Mucosa of rectum (tissue), 2 donors: ENCODE results near the gene TTC31.
"Not testable (repeated sequence)": the region's sequence is repeated elsewhere in the genome, so short reads cannot be mapped to it uniquely, and the experiment has no call there.

Experiments used
- H3K27ac ChIP-seq, 2 donors: one replicate each; pipeline ENCODE4 v1.7.0; 2013; ENCODE audit warnings: inconsistent platforms in 2 of 2, low read depth in 2 of 2, low read length in 2 of 2
- H3K27me3 ChIP-seq, 2 donors: one replicate each; pipeline ENCODE4 v1.7.0; 2013; ENCODE audit warnings: low read length in 2 of 2; ENCODE audit not compliant: control insufficient read depth in 2 of 2, insufficient read depth in 2 of 2
- H3K36me3 ChIP-seq, 2 donors: one replicate each; pipeline ENCODE4 v1.7.0; 2013; ENCODE audit warnings: low read length in 2 of 2; ENCODE audit not compliant: control insufficient read depth in 2 of 2, insufficient read depth in 2 of 2
- H3K4me1 ChIP-seq, 2 donors: one replicate each; pipeline ENCODE4 v1.7.0; 2013; ENCODE audit warnings: low read length in 2 of 2, mild to moderate bottlenecking in 1 of 2; ENCODE audit not compliant: control insufficient read depth in 2 of 2, insufficient read depth in 2 of 2
- H3K4me3 ChIP-seq, 2 donors: one replicate each; pipeline ENCODE4 v1.7.0; 2013; ENCODE audit warnings: low read length in 2 of 2
- H3K9ac ChIP-seq, 2 donors: one replicate each; pipeline ENCODE4 v1.7.0; 2013; ENCODE audit warnings: low read length in 2 of 2, low read depth in 1 of 2, mild to moderate bottlenecking in 1 of 2
- H3K9me3 ChIP-seq, 2 donors: one replicate each; pipeline ENCODE4 v1.7.0; 2013; ENCODE audit warnings: low read length in 2 of 2; ENCODE audit not compliant: control insufficient read depth in 2 of 2
- donor health status: healthy.
- donor health status: Normal muscosa, but diverticular disease.

TTC31 gene

DNA sequence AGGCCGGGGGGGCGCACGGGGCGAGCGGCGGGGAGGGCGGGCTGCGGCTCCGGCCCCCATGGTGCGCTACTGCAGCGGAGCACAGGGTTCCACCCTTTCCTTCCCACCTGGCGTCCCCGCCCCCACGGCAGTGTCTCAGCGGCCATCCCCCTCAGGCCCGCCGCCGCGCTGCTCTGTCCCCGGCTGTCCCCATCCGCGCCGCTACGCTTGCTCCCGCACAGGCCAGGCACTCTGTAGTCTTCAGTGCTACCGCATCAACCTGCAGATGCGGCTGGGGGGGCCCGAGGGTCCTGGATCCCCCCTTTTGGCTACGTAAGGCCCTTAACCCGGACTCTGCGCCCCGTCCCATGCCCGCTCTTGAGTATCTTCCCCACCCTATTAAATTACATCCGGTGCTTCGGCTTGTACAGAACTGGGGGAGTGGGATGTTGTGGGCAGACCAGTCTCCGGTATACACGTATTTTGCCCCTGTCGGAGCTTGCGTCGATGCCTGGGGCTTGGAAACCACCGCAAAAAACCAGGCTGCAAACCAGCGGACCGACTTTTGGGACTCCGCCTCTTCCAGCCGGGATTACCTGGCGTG lies 25.2 kb upstream of the TTC31 start:
- peak overlapping the region; percentile 82 to 91 for H3K4me3 ChIP-seq
- peaks cover 25 to 26% of the 10 kb centered on the region in 2 donors for H3K4me1 ChIP-seq
- peak overlapping the region; percentile 94 to 100 for H3K27ac ChIP-seq
- H3K9ac ChIP-seq, result peak overlapping the region; percentile 86 to 95
- no peaks in the 10 kb centered on the region for H3K9me3 ChIP-seq
- no peaks in the 10 kb centered on the region for H3K27me3 ChIP-seq
- peaks cover 8 to 16% of the 10 kb centered on the region in 2 donors for H3K36me3 ChIP-seq

DNA sequence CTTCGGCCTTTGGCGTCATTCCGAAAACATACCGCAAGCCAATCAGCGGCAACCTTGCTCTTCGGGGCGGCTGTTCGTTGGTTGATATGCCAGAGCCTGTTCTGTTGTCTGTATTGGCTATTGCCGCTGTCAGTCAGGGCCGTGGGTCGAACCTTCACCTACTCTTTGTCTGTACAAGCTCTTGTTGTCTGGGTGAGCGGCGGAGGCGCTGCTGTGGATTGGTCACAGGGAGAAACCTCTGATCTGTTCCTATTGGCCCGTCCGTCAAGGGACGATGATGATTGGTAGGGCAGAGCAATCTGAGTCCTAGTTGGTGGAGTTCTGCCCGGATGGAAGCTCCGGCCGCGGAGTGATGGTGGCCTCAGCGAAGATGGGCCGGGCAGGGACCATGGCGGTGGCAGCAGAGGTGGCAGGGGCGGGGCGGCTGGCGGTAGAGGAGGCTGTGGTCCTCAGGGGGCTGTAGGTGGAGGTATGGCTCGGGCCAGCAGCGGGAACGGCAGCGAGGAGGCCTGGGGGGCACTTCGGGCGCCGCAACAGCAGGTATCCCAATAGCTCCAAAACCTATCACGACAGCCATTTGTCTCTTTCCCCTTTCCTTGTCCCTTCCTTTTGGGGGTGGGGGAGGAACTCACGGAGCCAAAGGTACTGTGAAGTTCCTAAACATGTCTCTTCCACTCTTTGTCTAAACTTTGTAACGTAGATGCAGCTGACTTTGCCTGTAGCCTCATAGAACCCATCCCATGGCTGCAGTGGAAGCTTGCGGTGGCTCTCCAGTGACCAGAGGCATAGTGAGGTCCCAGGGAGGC lies 24.5 kb upstream of the TTC31 start, which contains the start of gene WBP1:
TSS of gene WBP1 (plus strand) at position 307 of the 806 bp plus-strand sequence. CDS start at position 472, 165 bp downstream.
- Histone ChIP-seq H3K9me3 (no peaks in the 10 kb centered on the region), H3K27ac (peak within 1 kb of the TSS; percentile 94 to 100), H3K4me3 (peak within 1 kb of the TSS; percentile 82 to 91), H3K4me1 (peaks cover 25 to 26% of the 10 kb centered on the region in 2 donors), H3K27me3 (no peaks in the 10 kb centered on the region), H3K36me3 (peaks cover 8 to 20% of the 10 kb centered on the region in 2 donors), H3K9ac (peak within 1 kb of the TSS; percentile 86 to 95)

DNA sequence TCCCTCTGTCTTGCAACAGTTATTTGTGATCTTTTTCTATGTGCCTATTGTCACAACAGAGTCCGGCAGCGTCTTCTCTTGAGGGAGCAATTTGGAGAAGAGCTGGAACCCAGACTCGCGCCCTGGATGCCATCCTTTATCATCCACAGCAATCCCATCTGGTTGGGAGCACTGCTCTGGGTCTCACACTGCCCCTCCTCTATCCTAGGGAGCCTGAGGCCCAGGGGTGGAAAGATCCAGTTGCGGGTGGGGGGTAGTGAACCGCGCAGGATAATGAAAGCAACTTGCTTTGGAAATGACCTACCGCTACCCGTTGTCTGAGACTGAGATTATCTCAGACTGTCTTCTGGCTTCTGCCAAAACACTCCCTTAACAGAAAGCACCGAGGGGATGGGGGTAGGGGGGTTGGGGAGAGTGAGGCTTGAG lies 23.9 kb upstream of the TTC31 start:
- Histone ChIP-seq H3K4me3 (peak overlapping the region; percentile 82 to 91), H3K9ac (peak overlapping the region; percentile 58 to 64), H3K36me3 (peaks cover 8 to 20% of the 10 kb centered on the region in 2 donors), H3K9me3 (no peaks in the 10 kb centered on the region), H3K4me1 (peaks cover 25 to 28% of the 10 kb centered on the region in 2 donors), H3K27me3 (no peaks in the 10 kb centered on the region), H3K27ac (peak overlapping the region; percentile 60 to 65)

DNA sequence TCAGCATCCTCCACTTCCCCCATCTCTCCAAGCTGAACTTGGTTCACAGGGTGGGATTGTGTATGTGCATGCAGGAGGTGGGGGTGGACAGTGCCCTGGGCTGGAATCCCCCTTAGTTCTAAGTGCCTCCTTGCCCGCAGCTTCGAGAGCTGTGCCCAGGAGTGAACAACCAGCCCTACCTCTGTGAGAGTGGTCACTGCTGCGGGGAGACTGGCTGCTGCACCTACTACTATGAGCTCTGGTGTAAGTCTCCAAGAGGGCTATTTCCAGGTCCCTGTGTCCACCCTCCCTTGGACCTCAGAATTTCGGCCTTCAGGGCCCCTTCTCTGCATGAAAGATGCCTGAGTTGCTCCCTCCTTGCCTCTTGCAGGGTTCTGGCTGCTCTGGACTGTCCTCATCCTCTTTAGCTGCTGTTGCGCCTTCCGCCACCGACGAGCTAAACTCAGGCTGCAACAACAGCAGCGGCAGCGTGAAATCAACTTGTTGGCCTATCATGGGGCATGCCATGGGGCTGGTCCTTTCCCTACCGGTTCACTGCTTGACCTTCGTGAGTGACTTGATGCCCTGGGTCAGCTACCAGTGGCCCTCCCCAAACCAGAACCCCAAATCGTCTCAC lies 23.3 kb upstream of the TTC31 start:
- peaks cover 8 to 20% of the 10 kb centered on the region in 2 donors for H3K36me3 ChIP-seq
- H3K27me3 ChIP-seq, H3K27ac ChIP-seq, H3K9me3 ChIP-seq: not testable (repeated sequence)
- H3K4me1 ChIP-seq, result peaks cover 32 to 33% of the 10 kb centered on the region in 2 donors
- H3K9ac ChIP-seq, result peak overlapping the region in 1 of 2 donors; percentile 41
- peak overlapping the region in 1 of 2 donors; percentile 91 for H3K4me3 ChIP-seq

DNA sequence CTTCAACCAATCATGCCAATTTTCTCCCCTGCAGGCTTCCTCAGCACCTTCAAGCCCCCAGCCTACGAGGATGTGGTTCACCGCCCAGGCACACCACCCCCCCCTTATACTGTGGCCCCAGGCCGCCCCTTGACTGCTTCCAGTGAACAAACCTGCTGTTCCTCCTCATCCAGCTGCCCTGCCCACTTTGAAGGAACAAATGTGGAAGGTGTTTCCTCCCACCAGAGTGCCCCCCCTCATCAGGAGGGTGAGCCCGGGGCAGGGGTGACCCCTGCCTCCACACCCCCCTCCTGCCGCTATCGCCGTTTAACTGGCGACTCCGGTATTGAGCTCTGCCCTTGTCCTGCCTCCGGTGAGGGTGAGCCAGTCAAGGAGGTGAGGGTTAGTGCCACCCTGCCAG lies 22.7 kb upstream of the TTC31 start:
- not testable (repeated sequence) for H3K4me3 ChIP-seq, H3K9ac ChIP-seq, H3K27me3 ChIP-seq, H3K9me3 ChIP-seq, H3K27ac ChIP-seq
- Histone ChIP-seq H3K4me1 (peaks cover 30 to 34% of the 10 kb centered on the region in 2 donors), H3K36me3 (peaks cover 8 to 20% of the 10 kb centered on the region in 2 donors)

DNA sequence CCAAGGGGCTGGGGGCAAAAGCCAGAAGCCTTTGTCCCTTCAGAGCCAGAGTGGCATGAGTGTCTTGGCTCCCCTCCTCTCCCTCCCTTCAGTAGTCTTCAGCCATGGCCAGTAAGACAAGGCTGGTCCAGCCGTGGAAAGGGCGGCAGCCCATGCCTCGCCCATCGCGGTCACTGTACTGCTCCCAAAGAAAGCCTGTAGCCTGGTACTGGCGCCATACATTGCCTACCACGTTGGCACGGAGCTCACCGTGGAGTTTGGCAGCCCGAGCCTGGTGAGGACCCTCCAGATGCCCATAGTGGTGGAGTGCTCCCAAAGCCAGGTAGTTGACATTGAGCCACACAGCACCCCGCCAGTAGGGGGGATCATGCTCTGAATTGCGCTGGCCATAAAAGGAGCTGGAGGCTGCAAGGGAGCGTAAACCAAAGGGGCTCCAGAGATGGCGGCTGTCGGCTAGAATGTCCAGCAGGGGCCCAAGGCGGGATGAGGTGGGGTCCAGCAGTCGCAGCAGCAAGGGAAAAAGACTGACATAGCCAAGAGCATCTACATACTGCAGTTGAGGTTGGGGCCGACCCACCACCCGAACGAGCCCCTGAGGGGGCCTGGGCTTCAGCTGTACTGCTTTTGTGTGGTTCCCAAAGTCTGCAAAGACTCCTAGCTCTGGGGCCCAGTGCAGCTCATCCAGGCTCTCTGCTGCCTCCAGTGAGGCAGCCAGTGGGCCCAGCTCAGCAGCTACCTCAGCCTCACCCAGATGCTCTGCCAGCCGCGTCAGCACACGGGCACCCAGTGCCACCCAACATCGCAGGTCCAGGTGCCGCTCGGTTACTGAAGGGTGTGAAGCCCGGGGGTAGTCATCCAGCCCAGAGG lies 21.5 kb upstream of the TTC31 start:
- Histone ChIP-seq H3K27ac (no peak overlapping the region), H3K27me3 (no peaks in the 10 kb centered on the region), H3K4me1 (peaks cover 22 to 28% of the 10 kb centered on the region in 2 donors), H3K9me3 (no peaks in the 10 kb centered on the region), H3K9ac (no peak overlapping the region), H3K4me3 (no peak overlapping the region), H3K36me3 (peaks cover 8 to 16% of the 10 kb centered on the region in 2 donors)

DNA sequence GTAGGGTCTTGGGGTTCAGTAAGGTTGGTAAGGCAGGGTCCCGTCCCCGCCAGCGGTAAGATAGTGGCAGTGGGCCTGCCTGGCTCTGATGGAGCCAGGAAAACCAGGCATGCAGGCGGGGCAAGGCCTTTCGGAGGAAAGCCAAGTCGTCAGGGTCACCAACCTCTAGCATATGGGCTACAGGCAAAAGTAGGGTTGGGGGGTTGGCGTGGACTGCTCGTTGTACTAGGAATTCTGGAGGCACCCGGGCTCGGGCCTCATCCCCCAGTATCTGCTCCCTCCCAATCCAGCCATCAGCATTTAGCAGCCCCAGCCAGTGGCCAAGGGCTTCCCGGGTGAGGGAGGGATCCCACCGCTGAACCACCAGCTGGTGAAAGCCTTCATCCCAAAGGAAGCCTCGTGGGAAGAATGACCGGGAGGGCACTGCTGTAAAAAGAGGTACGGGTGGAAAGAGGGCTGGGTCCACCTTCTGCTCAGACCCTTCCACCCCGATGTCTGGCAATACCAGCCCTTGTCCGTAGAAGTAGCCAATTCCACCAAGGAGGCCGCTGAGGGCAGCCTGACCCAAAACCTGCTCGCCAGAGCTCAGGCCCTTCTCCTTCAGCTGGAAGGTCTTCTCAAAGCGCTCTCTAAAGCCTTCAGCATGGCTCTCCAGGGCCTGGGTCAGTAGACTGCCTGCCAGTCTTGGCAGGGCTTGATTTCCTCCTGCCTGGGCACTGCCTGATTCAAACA lies 20.7 kb upstream of the TTC31 start:
- Histone ChIP-seq H3K4me3 (no peak overlapping the region), H3K27me3 (no peaks in the 10 kb centered on the region), H3K9ac (no peak overlapping the region), H3K27ac (no peak overlapping the region), H3K4me1 (peaks cover 15 to 21% of the 10 kb centered on the region in 2 donors), H3K9me3 (no peaks in the 10 kb centered on the region), H3K36me3 (peaks cover 8 to 16% of the 10 kb centered on the region in 2 donors)

DNA sequence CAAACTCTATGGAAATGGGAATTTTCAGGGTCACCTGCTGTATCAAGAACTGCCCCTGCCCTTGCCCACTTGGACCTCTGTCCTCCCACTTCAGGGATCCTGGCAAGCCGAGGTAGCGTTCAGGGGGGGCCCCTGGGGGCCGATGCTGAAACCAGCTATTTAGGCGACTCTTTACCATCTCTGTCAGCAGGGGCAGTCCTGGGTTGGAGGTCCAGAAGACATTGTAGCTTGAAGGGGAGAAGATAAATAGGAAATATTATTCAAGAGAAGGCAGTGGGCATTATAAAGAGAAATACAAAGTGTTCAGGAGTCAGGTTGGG lies 20.1 kb upstream of the TTC31 start:
- Histone ChIP-seq H3K9me3 (no peaks in the 10 kb centered on the region), H3K36me3 (peaks cover 8 to 16% of the 10 kb centered on the region in 2 donors), H3K27me3 (no peaks in the 10 kb centered on the region), H3K4me3 (no peak overlapping the region), H3K4me1 (peaks cover 15 to 20% of the 10 kb centered on the region in 2 donors), H3K9ac (no peak overlapping the region), H3K27ac (no peak overlapping the region)

DNA sequence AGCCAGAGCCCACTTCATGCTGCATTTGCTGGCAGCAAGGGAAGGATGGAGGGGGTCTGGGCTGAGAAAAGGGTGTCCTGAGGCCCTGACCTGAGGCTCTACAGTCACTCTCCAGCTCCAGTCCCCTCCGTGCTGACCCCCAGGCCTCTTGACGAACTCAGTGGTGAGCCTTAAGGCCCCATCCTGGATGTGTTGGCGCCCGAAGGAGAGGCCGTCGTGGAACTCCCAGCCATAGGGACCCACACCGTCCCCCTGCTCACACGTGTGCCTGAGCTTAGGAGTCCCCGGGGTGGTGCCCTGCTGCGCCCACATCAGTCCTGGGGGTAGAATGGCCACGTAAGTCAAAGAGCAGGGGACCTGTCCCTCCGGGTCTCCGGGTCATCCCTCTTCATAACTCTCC lies 18.5 kb upstream of the TTC31 start:
- H3K27ac ChIP-seq, result peak overlapping the region in 1 of 2 donors; percentile 77

More for the DNA sequence above, 18.5 kb upstream of the TTC31 start:
- Histone ChIP-seq H3K9ac (peak overlapping the region; percentile 84 to 91), H3K27me3 (no peaks in the 10 kb centered on the region), H3K9me3 (no peaks in the 10 kb centered on the region), H3K4me3 (peak overlapping the region; percentile 87 to 98), H3K36me3 (peaks cover 8 to 16% of the 10 kb centered on the region in 2 donors), H3K4me1 (peaks cover 11 to 15% of the 10 kb centered on the region in 2 donors)
